H1 (cell line): ENCODE measurements around the gene GALNT18. TPM values are rescaled to one million over a fixed set of nuclear protein-coding genes. Genes with fewer than 3 reads are reported as not detected.

ENCODE experiments used
- CTBP2 ChIP-seq: IDR thresholded peaks from 2 replicates; pipeline ENCODE4 v1.7.0; 2011; ENCODE audit warnings: borderline replicate concordance, mild to moderate bottlenecking, moderate library complexity, mixed read lengths, low read length; ENCODE audit not compliant: insufficient read depth, insufficient read length
- HDAC6 ChIP-seq: IDR thresholded peaks from one replicate; pipeline ENCODE4 v1.7.1; 2012; ENCODE audit warnings: low read depth, mild to moderate bottlenecking, inconsistent platforms, low read length, moderate library complexity
- PHF8 ChIP-seq: fragments of 200-600 bp; sonication (generic); conservative IDR thresholded peaks from 2 replicates; pipeline ENCODE4 v1.7.1; 2012; ENCODE audit warnings: low read depth, mild to moderate bottlenecking, inconsistent platforms, low read length, moderate library complexity
- RXRA ChIP-seq: IDR thresholded peaks from 2 replicates; pipeline ENCODE4 v1.6.1; 2011; ENCODE audit warnings: low read depth, mild to moderate bottlenecking, low read length, moderate library complexity; ENCODE audit not compliant: insufficient read depth
- polyA plus RNA-seq, 7 experiments: library from polyadenylated mRNA; depleted of rRNA in 3 of 7; stranded (reverse) in 5 of 7; unstranded in 2 of 7; fragments of >200 nt in 5 of 7; fragments of 200-250 nt in 2 of 7; gene quantifications; 1 replicate in 5 of 7; 2 replicates in 1 of 7; 4 replicates in 1 of 7; pipeline versions ENCODE4 v1.2.1 to v1.2.3, GENCODE V29; 2011 to 2013; ENCODE audit warnings: missing spikeins in 2 of 7, mixed read lengths in 2 of 7
- total RNA-seq: library from RNA; stranded (reverse); fragmentation: NEBNext Ultra II Directional; extraction: Animal tissue kit (Norgen Biotek cat#: 25700); gene quantifications from 2 replicates; pipeline ENCODE4 v1.2.1, GENCODE V29; 2021
- TF ChIP-seq, protein P1 (sequence below): fragments of 300-600 bp; sonication (generic); IDR thresholded peaks from 2 replicates; pipeline ENCODE4 v1.7.1; 2012; ENCODE audit warnings: low read length, moderate library complexity, mild to moderate bottlenecking, inconsistent platforms; ENCODE audit not compliant: insufficient replicate concordance
- TF ChIP-seq, protein P2 (sequence below): IDR thresholded peaks from 2 replicates; pipeline ENCODE4 v1.6.1; 2011; ENCODE audit warnings: low read length, improper control_type of control experiment
- TF ChIP-seq, protein P3 (sequence below), 3 experiments: IDR thresholded peaks; 1 replicate in 2 of 3; 2 replicates in 1 of 3; pipeline versions ENCODE4 v1.5.1 to v1.6.1; 2011; ENCODE audit warnings: low read length in 3 of 3, mild to moderate bottlenecking in 3 of 3, inconsistent platforms in 2 of 3, low read depth in 1 of 3, moderate library complexity in 1 of 3; ENCODE audit not compliant: insufficient read depth in 1 of 3; ENCODE audit errors: control extremely low read depth in 1 of 3

GALNT18 gene
- total and polyA plus RNA-seq, 2 of the 8 experiments (the other 6 are each of a cell fraction or from before 2014, with no cell fraction given), result 6.0 to 9.4 TPM

DNA sequence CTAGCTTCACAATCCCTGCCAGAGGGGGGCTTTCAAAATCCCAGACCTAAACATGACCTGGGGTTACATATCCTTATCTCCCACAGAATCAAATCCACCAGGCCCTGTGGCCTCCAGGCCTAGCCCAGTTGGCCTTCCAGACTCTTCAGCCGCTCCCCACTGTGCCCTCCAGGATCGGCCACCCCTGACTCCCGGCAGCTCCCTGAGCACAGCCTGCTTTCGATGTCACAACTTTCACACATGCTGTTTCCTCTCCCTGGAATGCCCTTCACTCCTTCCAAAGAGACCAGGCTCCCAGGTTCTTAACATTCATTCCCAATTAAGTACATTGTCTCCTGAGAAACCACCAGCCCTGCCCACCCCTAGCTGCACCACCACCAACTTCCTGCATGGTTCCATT lies 331.5 kb downstream of the GALNT18 start (continued):
- TF ChIP-seq, protein P1, sequence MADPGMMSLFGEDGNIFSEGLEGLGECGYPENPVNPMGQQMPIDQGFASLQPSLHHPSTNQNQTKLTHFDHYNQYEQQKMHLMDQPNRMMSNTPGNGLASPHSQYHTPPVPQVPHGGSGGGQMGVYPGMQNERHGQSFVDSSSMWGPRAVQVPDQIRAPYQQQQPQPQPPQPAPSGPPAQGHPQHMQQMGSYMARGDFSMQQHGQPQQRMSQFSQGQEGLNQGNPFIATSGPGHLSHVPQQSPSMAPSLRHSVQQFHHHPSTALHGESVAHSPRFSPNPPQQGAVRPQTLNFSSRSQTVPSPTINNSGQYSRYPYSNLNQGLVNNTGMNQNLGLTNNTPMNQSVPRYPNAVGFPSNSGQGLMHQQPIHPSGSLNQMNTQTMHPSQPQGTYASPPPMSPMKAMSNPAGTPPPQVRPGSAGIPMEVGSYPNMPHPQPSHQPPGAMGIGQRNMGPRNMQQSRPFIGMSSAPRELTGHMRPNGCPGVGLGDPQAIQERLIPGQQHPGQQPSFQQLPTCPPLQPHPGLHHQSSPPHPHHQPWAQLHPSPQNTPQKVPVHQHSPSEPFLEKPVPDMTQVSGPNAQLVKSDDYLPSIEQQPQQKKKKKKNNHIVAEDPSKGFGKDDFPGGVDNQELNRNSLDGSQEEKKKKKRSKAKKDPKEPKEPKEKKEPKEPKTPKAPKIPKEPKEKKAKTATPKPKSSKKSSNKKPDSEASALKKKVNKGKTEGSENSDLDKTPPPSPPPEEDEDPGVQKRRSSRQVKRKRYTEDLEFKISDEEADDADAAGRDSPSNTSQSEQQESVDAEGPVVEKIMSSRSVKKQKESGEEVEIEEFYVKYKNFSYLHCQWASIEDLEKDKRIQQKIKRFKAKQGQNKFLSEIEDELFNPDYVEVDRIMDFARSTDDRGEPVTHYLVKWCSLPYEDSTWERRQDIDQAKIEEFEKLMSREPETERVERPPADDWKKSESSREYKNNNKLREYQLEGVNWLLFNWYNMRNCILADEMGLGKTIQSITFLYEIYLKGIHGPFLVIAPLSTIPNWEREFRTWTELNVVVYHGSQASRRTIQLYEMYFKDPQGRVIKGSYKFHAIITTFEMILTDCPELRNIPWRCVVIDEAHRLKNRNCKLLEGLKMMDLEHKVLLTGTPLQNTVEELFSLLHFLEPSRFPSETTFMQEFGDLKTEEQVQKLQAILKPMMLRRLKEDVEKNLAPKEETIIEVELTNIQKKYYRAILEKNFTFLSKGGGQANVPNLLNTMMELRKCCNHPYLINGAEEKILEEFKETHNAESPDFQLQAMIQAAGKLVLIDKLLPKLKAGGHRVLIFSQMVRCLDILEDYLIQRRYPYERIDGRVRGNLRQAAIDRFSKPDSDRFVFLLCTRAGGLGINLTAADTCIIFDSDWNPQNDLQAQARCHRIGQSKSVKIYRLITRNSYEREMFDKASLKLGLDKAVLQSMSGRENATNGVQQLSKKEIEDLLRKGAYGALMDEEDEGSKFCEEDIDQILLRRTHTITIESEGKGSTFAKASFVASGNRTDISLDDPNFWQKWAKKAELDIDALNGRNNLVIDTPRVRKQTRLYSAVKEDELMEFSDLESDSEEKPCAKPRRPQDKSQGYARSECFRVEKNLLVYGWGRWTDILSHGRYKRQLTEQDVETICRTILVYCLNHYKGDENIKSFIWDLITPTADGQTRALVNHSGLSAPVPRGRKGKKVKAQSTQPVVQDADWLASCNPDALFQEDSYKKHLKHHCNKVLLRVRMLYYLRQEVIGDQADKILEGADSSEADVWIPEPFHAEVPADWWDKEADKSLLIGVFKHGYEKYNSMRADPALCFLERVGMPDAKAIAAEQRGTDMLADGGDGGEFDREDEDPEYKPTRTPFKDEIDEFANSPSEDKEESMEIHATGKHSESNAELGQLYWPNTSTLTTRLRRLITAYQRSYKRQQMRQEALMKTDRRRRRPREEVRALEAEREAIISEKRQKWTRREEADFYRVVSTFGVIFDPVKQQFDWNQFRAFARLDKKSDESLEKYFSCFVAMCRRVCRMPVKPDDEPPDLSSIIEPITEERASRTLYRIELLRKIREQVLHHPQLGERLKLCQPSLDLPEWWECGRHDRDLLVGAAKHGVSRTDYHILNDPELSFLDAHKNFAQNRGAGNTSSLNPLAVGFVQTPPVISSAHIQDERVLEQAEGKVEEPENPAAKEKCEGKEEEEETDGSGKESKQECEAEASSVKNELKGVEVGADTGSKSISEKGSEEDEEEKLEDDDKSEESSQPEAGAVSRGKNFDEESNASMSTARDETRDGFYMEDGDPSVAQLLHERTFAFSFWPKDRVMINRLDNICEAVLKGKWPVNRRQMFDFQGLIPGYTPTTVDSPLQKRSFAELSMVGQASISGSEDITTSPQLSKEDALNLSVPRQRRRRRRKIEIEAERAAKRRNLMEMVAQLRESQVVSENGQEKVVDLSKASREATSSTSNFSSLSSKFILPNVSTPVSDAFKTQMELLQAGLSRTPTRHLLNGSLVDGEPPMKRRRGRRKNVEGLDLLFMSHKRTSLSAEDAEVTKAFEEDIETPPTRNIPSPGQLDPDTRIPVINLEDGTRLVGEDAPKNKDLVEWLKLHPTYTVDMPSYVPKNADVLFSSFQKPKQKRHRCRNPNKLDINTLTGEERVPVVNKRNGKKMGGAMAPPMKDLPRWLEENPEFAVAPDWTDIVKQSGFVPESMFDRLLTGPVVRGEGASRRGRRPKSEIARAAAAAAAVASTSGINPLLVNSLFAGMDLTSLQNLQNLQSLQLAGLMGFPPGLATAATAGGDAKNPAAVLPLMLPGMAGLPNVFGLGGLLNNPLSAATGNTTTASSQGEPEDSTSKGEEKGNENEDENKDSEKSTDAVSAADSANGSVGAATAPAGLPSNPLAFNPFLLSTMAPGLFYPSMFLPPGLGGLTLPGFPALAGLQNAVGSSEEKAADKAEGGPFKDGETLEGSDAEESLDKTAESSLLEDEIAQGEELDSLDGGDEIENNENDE, result no peak
- TF ChIP-seq, protein P2, sequence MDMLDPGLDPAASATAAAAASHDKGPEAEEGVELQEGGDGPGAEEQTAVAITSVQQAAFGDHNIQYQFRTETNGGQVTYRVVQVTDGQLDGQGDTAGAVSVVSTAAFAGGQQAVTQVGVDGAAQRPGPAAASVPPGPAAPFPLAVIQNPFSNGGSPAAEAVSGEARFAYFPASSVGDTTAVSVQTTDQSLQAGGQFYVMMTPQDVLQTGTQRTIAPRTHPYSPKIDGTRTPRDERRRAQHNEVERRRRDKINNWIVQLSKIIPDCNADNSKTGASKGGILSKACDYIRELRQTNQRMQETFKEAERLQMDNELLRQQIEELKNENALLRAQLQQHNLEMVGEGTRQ, result no peak
- TF ChIP-seq, protein P3, sequence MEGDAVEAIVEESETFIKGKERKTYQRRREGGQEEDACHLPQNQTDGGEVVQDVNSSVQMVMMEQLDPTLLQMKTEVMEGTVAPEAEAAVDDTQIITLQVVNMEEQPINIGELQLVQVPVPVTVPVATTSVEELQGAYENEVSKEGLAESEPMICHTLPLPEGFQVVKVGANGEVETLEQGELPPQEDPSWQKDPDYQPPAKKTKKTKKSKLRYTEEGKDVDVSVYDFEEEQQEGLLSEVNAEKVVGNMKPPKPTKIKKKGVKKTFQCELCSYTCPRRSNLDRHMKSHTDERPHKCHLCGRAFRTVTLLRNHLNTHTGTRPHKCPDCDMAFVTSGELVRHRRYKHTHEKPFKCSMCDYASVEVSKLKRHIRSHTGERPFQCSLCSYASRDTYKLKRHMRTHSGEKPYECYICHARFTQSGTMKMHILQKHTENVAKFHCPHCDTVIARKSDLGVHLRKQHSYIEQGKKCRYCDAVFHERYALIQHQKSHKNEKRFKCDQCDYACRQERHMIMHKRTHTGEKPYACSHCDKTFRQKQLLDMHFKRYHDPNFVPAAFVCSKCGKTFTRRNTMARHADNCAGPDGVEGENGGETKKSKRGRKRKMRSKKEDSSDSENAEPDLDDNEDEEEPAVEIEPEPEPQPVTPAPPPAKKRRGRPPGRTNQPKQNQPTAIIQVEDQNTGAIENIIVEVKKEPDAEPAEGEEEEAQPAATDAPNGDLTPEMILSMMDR (IDR thresholded peaks at IDR 0.05; ENCODE audit: control extremely low read depth in 1 of 3, insufficient read depth in 1 of 3, low read depth in 1 of 3, low read length in 3 of 3), result no peak
- TF ChIP-seq RXRA, result no peak
- no peak for TF ChIP-seq PHF8
- TF ChIP-seq CTBP2, result no peak
- no peak for TF ChIP-seq HDAC6
